Right atrium auricular region (tissue), 2 donors: ENCODE measurements around the gene PXK. TPM values are rescaled to one million over a fixed set of nuclear protein-coding genes. Genes with fewer than 3 reads are reported as not detected.
A peak's percentile ranks its signal among the peaks of the same experiment; 100 is the strongest.

Experiments used
- DNase-seq: peaks from one replicate; pipeline ENCODE4 v3.0.0-alpha.2; 2019; ENCODE audit warnings: low spot score
- H3K27ac ChIP-seq, 2 donors: fragments of 200-600 bp; sonication (generic); 1 replicate in 1 of 2; 2 replicates in 1 of 2; pipeline ENCODE4 v1.5.1; 2016 to 2019
- H3K27me3 ChIP-seq, 2 donors: fragments of 200-600 bp; sonication (generic); one replicate each; pipeline versions ENCODE4 v1.5.1 to v1.6.0; 2017 to 2019
- H3K36me3 ChIP-seq: fragments of 200-600 bp; sonication (generic); one replicate; pipeline ENCODE4 v1.5.1; 2016
- H3K4me1 ChIP-seq, 2 donors: fragments of 200-600 bp; sonication (generic); one replicate each; pipeline versions ENCODE4 v1.5.1 to v1.6.0; 2017 to 2019
- H3K4me3 ChIP-seq, 2 donors: fragments of 200-600 bp; sonication (generic); 1 replicate in 1 of 2; 2 replicates in 1 of 2; pipeline ENCODE4 v1.5.1; 2017 to 2019; ENCODE audit warnings: mild to moderate bottlenecking in 1 of 2, moderate library complexity in 1 of 2
- H3K9me3 ChIP-seq, 2 donors: fragments of 200-600 bp; sonication (generic); one replicate each; pipeline ENCODE4 v1.5.1; 2019
- total RNA-seq, 2 donors: library from RNA; depleted of rRNA; stranded (reverse); fragments of >200 nt; gene quantifications; one replicate each; pipeline ENCODE4 v1.1.0, GENCODE V29; 2016
- TF ChIP-seq, protein P1 (sequence below), 2 donors: fragments of 200-600 bp; sonication (generic); IDR thresholded peaks; one replicate each; pipeline ENCODE4 v1.5.1; 2019; ENCODE audit warnings: antibody characterized with exemption in 2 of 2

The PXK gene
- total RNA-seq, 2 donors from 2014 or later, result 18.3 to 22.5 TPM

- H3K9me3 ChIP-seq, result no peaks in the 10 kb centered on the region
- no peaks in the 10 kb centered on the region for H3K27me3 ChIP-seq
- peaks cover 0 to 13% of the 10 kb centered on the region in 2 donors for H3K4me1 ChIP-seq
- H3K4me3 ChIP-seq, result no peak overlapping the region
- no peak for DNase-seq
- no peak overlapping the region for H3K27ac ChIP-seq
- H3K36me3 ChIP-seq, result peaks cover 22% of the 10 kb centered on the region
- TF ChIP-seq, protein P1, sequence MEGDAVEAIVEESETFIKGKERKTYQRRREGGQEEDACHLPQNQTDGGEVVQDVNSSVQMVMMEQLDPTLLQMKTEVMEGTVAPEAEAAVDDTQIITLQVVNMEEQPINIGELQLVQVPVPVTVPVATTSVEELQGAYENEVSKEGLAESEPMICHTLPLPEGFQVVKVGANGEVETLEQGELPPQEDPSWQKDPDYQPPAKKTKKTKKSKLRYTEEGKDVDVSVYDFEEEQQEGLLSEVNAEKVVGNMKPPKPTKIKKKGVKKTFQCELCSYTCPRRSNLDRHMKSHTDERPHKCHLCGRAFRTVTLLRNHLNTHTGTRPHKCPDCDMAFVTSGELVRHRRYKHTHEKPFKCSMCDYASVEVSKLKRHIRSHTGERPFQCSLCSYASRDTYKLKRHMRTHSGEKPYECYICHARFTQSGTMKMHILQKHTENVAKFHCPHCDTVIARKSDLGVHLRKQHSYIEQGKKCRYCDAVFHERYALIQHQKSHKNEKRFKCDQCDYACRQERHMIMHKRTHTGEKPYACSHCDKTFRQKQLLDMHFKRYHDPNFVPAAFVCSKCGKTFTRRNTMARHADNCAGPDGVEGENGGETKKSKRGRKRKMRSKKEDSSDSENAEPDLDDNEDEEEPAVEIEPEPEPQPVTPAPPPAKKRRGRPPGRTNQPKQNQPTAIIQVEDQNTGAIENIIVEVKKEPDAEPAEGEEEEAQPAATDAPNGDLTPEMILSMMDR (IDR thresholded peaks at IDR 0.05), result no peak
Measured at GRCh38 chr3:58411036-58411435, 78.3 kb downstream of the PXK start.

GRCh38 chr3:58411851-58412830 lies 79.4 kb downstream of the PXK start:
- H3K4me3 ChIP-seq, result no peak overlapping the region
- DNase-seq, result no peak

GRCh38 chr3:58414538-58415197 lies 82.0 kb downstream of the PXK start:
- Histone ChIP-seq H3K27me3 (no peaks in the 10 kb centered on the region), H3K4me3 (no peak overlapping the region), H3K4me1 (peaks cover 0 to 19% of the 10 kb centered on the region in 2 donors), H3K27ac (peak overlapping the region in 1 of 2 donors; percentile 18), H3K9me3 (no peaks in the 10 kb centered on the region), H3K36me3 (peaks cover 12% of the 10 kb centered on the region)
- DNase-seq, result peak; percentile 75
- TF ChIP-seq, protein P1 (IDR thresholded peaks at IDR 0.05), result peak; percentile 72 to 86

More at GRCh38 chr3:58411851-58412830, 79.4 kb downstream of the PXK start:
- H3K36me3 ChIP-seq, result peaks cover 22% of the 10 kb centered on the region
- no peaks in the 10 kb centered on the region for H3K27me3 ChIP-seq
- H3K27ac ChIP-seq, result no peak overlapping the region
- H3K9me3 ChIP-seq, result no peaks in the 10 kb centered on the region
- TF ChIP-seq, protein P1 (IDR thresholded peaks at IDR 0.05), result no peak
- peaks cover 0 to 13% of the 10 kb centered on the region in 2 donors for H3K4me1 ChIP-seq

- Histone ChIP-seq H3K36me3 (no peaks in the 10 kb centered on the region), H3K9me3 (no peaks in the 10 kb centered on the region), H3K4me3 (no peak overlapping the region), H3K27ac (no peak overlapping the region), H3K4me1 (peaks cover 0 to 25% of the 10 kb centered on the region in 2 donors), H3K27me3 (no peaks in the 10 kb centered on the region)
- no peak for DNase-seq
- TF ChIP-seq, protein P1 (IDR thresholded peaks at IDR 0.05), result no peak
Measured at GRCh38 chr3:58416191-58416590, 83.5 kb downstream of the PXK start.

- H3K4me1 ChIP-seq, result peaks cover 0 to 25% of the 10 kb centered on the region in 2 donors
- H3K27ac ChIP-seq, result no peak overlapping the region
- no peaks in the 10 kb centered on the region for H3K36me3 ChIP-seq
- H3K27me3 ChIP-seq, result no peaks in the 10 kb centered on the region
- DNase-seq, result no peak
- TF ChIP-seq, protein P1 (IDR thresholded peaks at IDR 0.05), result no peak
- no peaks in the 10 kb centered on the region for H3K9me3 ChIP-seq
- H3K4me3 ChIP-seq, result no peak overlapping the region
Measured at GRCh38 chr3:58417075-58417474, 84.4 kb downstream of the PXK start.
